K562 (cell line): Measurements from ENCODE around the gene PRR14. TPM values are rescaled to one million over a fixed set of nuclear protein-coding genes. Genes with fewer than 3 reads are reported as not detected.

ENCODE experiments used
- ATAC-seq: fragments of 200-7000 bp; cut with Tn5 transposase; 3 replicates; pipeline ENCODE4 v1.9.1; 2020; ENCODE audit warnings: moderate library complexity
- BruUV-seq: library from RNA; stranded (reverse); fragments of 400-500 nt; replicated peaks from 2 replicates; lab custom pipeline; 2021; lab: Mats Ljungman, UMichigan
- CTCF ChIA-PET: fragments of 300-600 bp; formaldehyde crosslinking; extraction: SDS; loops from one replicate; lab custom pipeline; 2021; ENCODE audit warnings: low intra/inter-chr PET ratio; lab: Yijun Ruan, JAX
- POLR2A ChIA-PET: fragments of 300-600, 350-650 bp; sonication (Branson Sonifier 250); formaldehyde crosslinking; extraction: SDS; loops from one replicate; lab custom pipeline; 2021; ENCODE audit warnings: antibody characterized with exemption, inconsistent platforms; lab: Yijun Ruan, JAX
- DNase-seq, 4 experiments: peaks; one replicate each; pipeline versions ENCODE4 v3.0.0 to v3.0.0-alpha.2; 2011 to 2018; ENCODE audit warnings: low spot score in 3 of 4, mixed read lengths in 3 of 4; ENCODE audit errors: extremely low read depth in 1 of 4
- FAIRE-seq: peaks from 2 replicates; lab custom pipeline; 2011; peaks lifted over from hg19 to GRCh38; lab: Jason Lieb, UNC
- H2AFZ ChIP-seq: 2 replicates; pipeline ENCODE4 v1.6.0; 2011; ENCODE audit warnings: low read depth, low read length, control low read depth, inconsistent platforms
- H3K27ac ChIP-seq: fragments of 200-600 bp; 3 replicates; pipeline ENCODE4 v1.8.0; 2011; ENCODE audit warnings: low read depth, mild to moderate bottlenecking, control low read depth, inconsistent platforms, low read length, moderate library complexity, mixed read lengths; ENCODE audit errors: extremely low read depth
- H3K27me3 ChIP-seq, 2 experiments: fragments of 300-600 bp in 1 of 2; 2 replicates in 1 of 2; 3 replicates in 1 of 2; pipeline versions ENCODE4 v1.6.0 to v1.8.0; 2011; ENCODE audit warnings: inconsistent platforms in 2 of 2, low read length in 2 of 2, mild to moderate bottlenecking in 1 of 2, mixed read lengths in 1 of 2, moderate library complexity in 1 of 2; ENCODE audit not compliant: control insufficient read depth in 2 of 2, insufficient read depth in 2 of 2
- H3K36me3 ChIP-seq: fragments of 300-600 bp; 3 replicates; pipeline ENCODE4 v1.8.0; 2011; ENCODE audit warnings: mild to moderate bottlenecking, low read length, inconsistent platforms; ENCODE audit not compliant: control insufficient read depth, insufficient read depth
- H3K4me1 ChIP-seq, 2 experiments: fragments of 200-600 bp in 1 of 2; replicated peaks in 1 of 2; 2 replicates in 1 of 2; 3 replicates in 1 of 2; pipeline versions ENCODE4 v1.5.1 to v1.8.0; 2011; ENCODE audit warnings: inconsistent platforms in 2 of 2, low read length in 2 of 2, mild to moderate bottlenecking in 1 of 2, mixed read lengths in 1 of 2, moderate library complexity in 1 of 2; ENCODE audit not compliant: control insufficient read depth in 2 of 2, insufficient read depth in 2 of 2
- H3K4me2 ChIP-seq: 2 replicates; pipeline ENCODE4 v1.6.1; 2011; ENCODE audit warnings: low read length, control low read depth, inconsistent platforms, mixed read lengths; ENCODE audit not compliant: insufficient read depth
- H3K4me3 ChIP-seq: fragments of 200-600 bp; sonication (generic), shearing (Covaris generic); 2 replicates; pipeline ENCODE4 v1.5.1; 2016; ENCODE audit warnings: control low read depth, inconsistent platforms
- H3K79me2 ChIP-seq: fragments of 200-600 bp; 3 replicates; pipeline ENCODE4 v1.8.0; 2011; ENCODE audit warnings: low read length, inconsistent platforms; ENCODE audit not compliant: control insufficient read depth, insufficient read depth
- H3K9ac ChIP-seq, 2 experiments: 2 replicates each; pipeline versions ENCODE4 v1.6.0 to v1.6.1; 2011; ENCODE audit warnings: low read depth in 2 of 2, low read length in 2 of 2, control low read depth in 1 of 2, inconsistent platforms in 1 of 2, mild to moderate bottlenecking in 1 of 2, mixed read lengths in 1 of 2; ENCODE audit not compliant: insufficient read depth in 1 of 2
- H3K9me1 ChIP-seq: one replicate; pipeline ENCODE4 v1.6.0; 2011; ENCODE audit warnings: inconsistent platforms, mild to moderate bottlenecking, low read length, moderate library complexity; ENCODE audit not compliant: control insufficient read depth, insufficient read depth
- H3K9me3 ChIP-seq: replicated peaks from 2 replicates; pipeline ENCODE4 v1.5.1; 2011; ENCODE audit warnings: low read depth, low read length, inconsistent platforms; ENCODE audit not compliant: control insufficient read depth, insufficient read depth
- H4K20me1 ChIP-seq: replicated peaks from 2 replicates; pipeline ENCODE4 v1.6.1; 2011; ENCODE audit warnings: low read length, inconsistent platforms, mixed read lengths; ENCODE audit not compliant: control insufficient read depth, insufficient read depth
- DACH1 ChIP-seq: fragments of 450-650 bp; IDR thresholded peaks from 2 replicates; pipeline ENCODE4 v1.6.1; 2018; ENCODE audit not compliant: partially characterized antibody
- FOXA1 ChIP-seq: fragments of 450-650 bp; IDR thresholded peaks from 2 replicates; pipeline ENCODE4 v1.6.1; 2016; ENCODE audit warnings: mild to moderate bottlenecking, borderline replicate concordance
- IFI16 ChIP-seq: fragments of 250-450 bp; sonication (Bioruptor Pico); IDR thresholded peaks from 2 replicates; pipeline ENCODE4 v2.1.2; 2022; ENCODE audit warnings: mild to moderate bottlenecking, inconsistent platforms
- NFIC ChIP-seq: fragments of 450-650 bp; IDR thresholded peaks from 2 replicates; pipeline ENCODE4 v1.6.1; 2017; ENCODE audit warnings: mild to moderate bottlenecking, inconsistent platforms
- POLR2G ChIP-seq: fragments of 200-400 bp; formaldehyde crosslinking; IDR thresholded peaks from 2 replicates; pipeline ENCODE4 v1.6.1; 2017; ENCODE audit warnings: low read depth, mild to moderate bottlenecking, antibody characterized with exemption, low read length, moderate library complexity
- RBFOX2 ChIP-seq: fragments of 200-400 bp; formaldehyde crosslinking; IDR thresholded peaks from 2 replicates; pipeline ENCODE4 v1.6.1; 2017; ENCODE audit warnings: low read depth, mild to moderate bottlenecking, low read length, moderate library complexity
- TEAD1 ChIP-seq, 2 experiments: fragments of 450-650 bp in 1 of 2; sonication (generic) in 1 of 2; formaldehyde crosslinking; IDR thresholded peaks; 2 replicates each; pipeline versions ENCODE4 v1.4.0 to v1.8.0; 2020 to 2022; ENCODE audit warnings: mild to moderate bottlenecking in 2 of 2, missing genetic modification reagents in 1 of 2
- WGBS: fragments of 100-300 bp; shearing (Covaris generic); methylation state at CpG from one replicate; pipeline ENCODE4 v1.1.6; 2016; ENCODE audit warnings: low coverage, mixed read lengths; ENCODE audit not compliant: insufficient coverage; ENCODE audit errors: missing lambda C conversion rate; 5-methylcytosine and 5-hydroxymethylcytosine counted together
- in situ Hi-C: fragments of 300-500 bp; cut with MboI; formaldehyde crosslinking; loops from 4 replicates; pipeline ENCODE4 v1.15.0; 2018; ENCODE audit warnings: inconsistent platforms, mixed read lengths
- intact Hi-C: fragments of 100-400 bp; cut with micrococcal nuclease; formaldehyde crosslinking; loops from 2 replicates; pipeline ENCODE4 v1.14.2; 2022
- polyA plus RNA-seq, 8 experiments: library from polyadenylated mRNA; depleted of rRNA in 4 of 8; stranded (reverse) in 5 of 8; unstranded in 3 of 8; fragments of >200 nt; fragmentation: Nextera tagmentation in 2 of 8; fragmentation: Illumina TruSeq in 1 of 8; extraction: Ambion mirVana in 2 of 8; extraction: Trizol in 1 of 8; gene quantifications; 2 replicates each; pipeline versions ENCODE4 v1.2.1 to v1.2.3, GENCODE V29; 2011 to 2014; ENCODE audit warnings: inconsistent platforms in 1 of 8, missing spikeins in 1 of 8
- total RNA-seq, 7 experiments: library from RNA; depleted of rRNA in 6 of 7; stranded (reverse); fragments of >200 nt in 6 of 7; fragmentation: Illumina TruSeq in 2 of 7; extraction: Trizol in 2 of 7; gene quantifications; 2 replicates each; pipeline versions ENCODE4 v1.2.1 to v1.2.3, GENCODE V29; 2011 to 2021; ENCODE audit warnings: low replicate concordance in 1 of 7
- TF ChIP-seq, protein P1 (sequence below): sonication (generic); formaldehyde crosslinking; IDR thresholded peaks from 2 replicates; pipeline ENCODE4 v1.5.0; 2020; ENCODE audit warnings: missing genetic modification reagents
- TF ChIP-seq, protein P2 (sequence below): fragments of 450-650 bp; conservative IDR thresholded peaks from 2 replicates; pipeline ENCODE4 v1.6.1; 2016; ENCODE audit warnings: missing genetic modification characterization, low read depth, mild to moderate bottlenecking, missing compliant biosample characterization, moderate library complexity
- TF ChIP-seq, protein P3 (sequence below): IDR thresholded peaks from 2 replicates; pipeline ENCODE4 v1.6.1; 2012; ENCODE audit warnings: low read depth, low read length, improper control_type of control experiment, borderline replicate concordance

PRR14 gene
- total and polyA plus RNA-seq, 9 of the 15 experiments (the other 6 are each of a cell fraction or from before 2014, with no cell fraction given), result 2.2 to 63.1 (median 11.5) TPM

DNA sequence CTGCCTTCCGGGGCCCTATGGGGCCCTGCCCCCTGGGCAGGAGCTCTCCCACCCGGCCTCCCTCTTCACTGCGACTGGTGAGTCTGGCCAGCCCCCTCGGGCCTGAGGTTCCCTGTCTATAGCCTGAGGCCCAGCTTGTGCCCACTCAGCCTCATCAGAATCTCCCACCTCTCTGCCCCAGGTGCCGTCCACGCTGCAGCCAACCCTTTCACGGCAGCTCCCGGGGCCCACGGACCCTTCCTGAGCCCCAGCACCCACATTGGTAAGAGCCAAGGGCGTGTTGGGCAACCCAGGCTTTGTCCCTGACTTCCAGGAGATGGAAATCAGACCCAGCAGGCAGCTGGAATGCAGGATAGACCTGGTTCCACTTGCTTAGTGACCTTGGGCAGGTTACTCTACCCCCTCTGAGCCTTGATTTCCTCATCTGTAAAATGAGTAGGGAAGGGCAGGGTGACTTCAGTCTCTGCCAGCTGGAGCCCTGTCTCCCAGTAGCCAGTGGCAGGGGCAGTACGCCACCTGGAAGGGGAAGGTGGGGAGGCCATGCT lies 16.7 kb downstream of the PRR14 start:
- DNase-seq, result peak in 1 of 4 experiments; percentile 3
- 94% methylated on average over 10 of the region's 11 CpGs for WGBS
- Histone ChIP-seq H3K9me3 (no peaks in the 10 kb centered on the region), H3K4me1 (peaks cover 0 to 27% of the 10 kb centered on the region in 2 experiments; a peak in 2 of 5 replicates), H3K4me2 (no peak overlapping the region), H3K27me3 (no peaks in the 10 kb centered on the region), H3K9ac (peak overlapping the region in 1 of 2 experiments; percentile 53; a peak in 1 of 4 replicates), H3K27ac (no peak overlapping the region), H4K20me1 (0 out of 2 replicates have a peak, but pooled peaks cover 7% of the 10 kb centered on the region), H3K9me1 (no peaks in the 10 kb centered on the region), H3K4me3 (no peak overlapping the region), H3K79me2 (peaks cover 15% of the 10 kb centered on the region), H2AFZ (no peak overlapping the region), H3K36me3 (peaks cover 82% of the 10 kb centered on the region; the same call in 2 of the 3 replicates)
- no TSS peak for BruUV-seq
- FAIRE-seq, result no peak
- in situ Hi-C loops (no loop called here), intact Hi-C loops (no loop called here)
- POLR2A ChIA-PET, result interaction anchor here (0.6 to 1.5 kb wide), 3 partner anchors 9 to 35 kb away, joined by 3 to 6 read pairs (median 3); no protein-coding TSS in a partner anchor
- TF ChIP-seq POLR2G (peak; percentile 42; the same call in 1 of the 2 replicates), NFIC (no peak), TEAD1 (CRISPR knock-in tag; IDR thresholded peaks at IDR 0.05) (no peak), DACH1 (no peak), FOXA1 (no peak), IFI16 (CRISPR knock-in tag) (no peak), RBFOX2 (peak; percentile 53; the same call in 1 of the 2 replicates)
- TF ChIP-seq, protein P1, sequence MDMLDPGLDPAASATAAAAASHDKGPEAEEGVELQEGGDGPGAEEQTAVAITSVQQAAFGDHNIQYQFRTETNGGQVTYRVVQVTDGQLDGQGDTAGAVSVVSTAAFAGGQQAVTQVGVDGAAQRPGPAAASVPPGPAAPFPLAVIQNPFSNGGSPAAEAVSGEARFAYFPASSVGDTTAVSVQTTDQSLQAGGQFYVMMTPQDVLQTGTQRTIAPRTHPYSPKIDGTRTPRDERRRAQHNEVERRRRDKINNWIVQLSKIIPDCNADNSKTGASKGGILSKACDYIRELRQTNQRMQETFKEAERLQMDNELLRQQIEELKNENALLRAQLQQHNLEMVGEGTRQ (CRISPR knock-in tag), result no peak
- TF ChIP-seq, protein P2, sequence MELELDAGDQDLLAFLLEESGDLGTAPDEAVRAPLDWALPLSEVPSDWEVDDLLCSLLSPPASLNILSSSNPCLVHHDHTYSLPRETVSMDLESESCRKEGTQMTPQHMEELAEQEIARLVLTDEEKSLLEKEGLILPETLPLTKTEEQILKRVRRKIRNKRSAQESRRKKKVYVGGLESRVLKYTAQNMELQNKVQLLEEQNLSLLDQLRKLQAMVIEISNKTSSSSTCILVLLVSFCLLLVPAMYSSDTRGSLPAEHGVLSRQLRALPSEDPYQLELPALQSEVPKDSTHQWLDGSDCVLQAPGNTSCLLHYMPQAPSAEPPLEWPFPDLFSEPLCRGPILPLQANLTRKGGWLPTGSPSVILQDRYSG, result no peak
- TF ChIP-seq, protein P3, sequence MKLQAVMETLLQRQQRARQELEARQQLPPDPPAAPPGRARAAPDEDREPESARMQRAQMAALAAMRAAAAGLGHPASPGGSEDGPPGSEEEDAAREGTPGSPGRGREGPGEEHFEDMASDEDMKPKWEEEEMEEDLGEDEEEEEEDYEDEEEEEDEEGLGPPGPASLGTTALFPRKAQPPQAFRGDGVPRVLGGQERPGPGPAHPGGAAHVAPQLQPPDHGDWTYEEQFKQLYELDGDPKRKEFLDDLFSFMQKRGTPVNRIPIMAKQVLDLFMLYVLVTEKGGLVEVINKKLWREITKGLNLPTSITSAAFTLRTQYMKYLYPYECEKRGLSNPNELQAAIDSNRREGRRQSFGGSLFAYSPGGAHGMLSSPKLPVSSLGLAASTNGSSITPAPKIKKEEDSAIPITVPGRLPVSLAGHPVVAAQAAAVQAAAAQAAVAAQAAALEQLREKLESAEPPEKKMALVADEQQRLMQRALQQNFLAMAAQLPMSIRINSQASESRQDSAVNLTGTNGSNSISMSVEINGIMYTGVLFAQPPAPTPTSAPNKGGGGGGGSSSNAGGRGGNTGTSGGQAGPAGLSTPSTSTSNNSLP, result no peak
- ATAC-seq, result no peak
- CTCF ChIA-PET, result no interaction called here
